ENCODE data around the gene STOX1. TPM values are rescaled to one million over a fixed set of nuclear protein-coding genes. Genes with fewer than 3 reads are reported as not detected.
"Not testable (repeated sequence)": the region's sequence is repeated elsewhere in the genome, so short reads cannot be mapped to it uniquely, and the experiment has no call there.

Gene STOX1
- total and polyA plus RNA-seq, 2 of the 8 experiments (the other 6 are each of a cell fraction or from before 2014, with no cell fraction given), result 0.92 to 2.6 TPM

DNA sequence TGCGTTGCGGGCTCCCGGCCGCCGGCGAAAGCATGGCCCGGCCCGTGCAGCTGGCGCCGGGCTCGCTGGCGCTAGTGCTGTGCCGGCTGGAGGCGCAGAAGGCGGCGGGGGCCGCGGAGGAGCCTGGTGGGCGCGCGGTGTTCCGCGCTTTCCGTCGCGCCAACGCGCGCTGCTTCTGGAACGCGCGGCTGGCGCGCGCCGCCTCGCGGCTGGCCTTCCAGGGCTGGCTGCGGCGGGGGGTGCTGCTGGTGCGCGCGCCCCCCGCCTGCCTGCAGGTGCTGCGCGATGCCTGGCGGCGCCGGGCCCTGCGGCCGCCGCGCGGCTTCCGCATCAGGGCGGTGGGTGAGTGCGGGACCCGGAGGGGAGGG lies 245 bp downstream of the STOX1 start:
- H3K79me2 ChIP-seq (ENCODE audit: control insufficient read depth in 1 of 2, insufficient read depth in 2 of 2, low read length in 2 of 2); H3K18ac ChIP-seq (ENCODE audit: extremely low read depth, low read length); H3K79me1 ChIP-seq (ENCODE audit: low read depth, low read length); H3K9me3 ChIP-seq (ENCODE audit: insufficient read depth in 2 of 2, low read depth in 1 of 2, low read length in 1 of 2); H4K20me1 ChIP-seq (replicated peaks in 1 of 2; ENCODE audit: control insufficient read depth in 1 of 2, insufficient read depth in 2 of 2, low read length in 2 of 2); H3K4me1 ChIP-seq (replicated peaks in 1 of 4; ENCODE audit: control insufficient read depth in 3 of 4, insufficient read depth in 4 of 4, low read length in 3 of 4); H4K91ac ChIP-seq (replicated peaks; ENCODE audit: insufficient read length, low read length); H2BK20ac ChIP-seq (ENCODE audit: low read length); H3K36me3 ChIP-seq (ENCODE audit: control insufficient read depth in 2 of 4, insufficient read depth in 4 of 4, low read length in 3 of 4); DNase-seq (ENCODE audit: low read depth in 1 of 2, low spot score in 2 of 2); H2BK15ac ChIP-seq (ENCODE audit: low read length); H2BK120ac ChIP-seq (replicated peaks; ENCODE audit: low read depth, low read length); H3K14ac ChIP-seq (ENCODE audit: insufficient read length); H3K23me2 ChIP-seq (ENCODE audit: low read depth, low read length); H2BK12ac ChIP-seq (ENCODE audit: low read depth, low read length); H3K23ac ChIP-seq (ENCODE audit: insufficient read length); H4K8ac ChIP-seq (ENCODE audit: extremely low read depth, insufficient read depth, low read length); H2AK5ac ChIP-seq (ENCODE audit: low read depth, low read length); H3K4ac ChIP-seq (replicated peaks; ENCODE audit: insufficient read length, low read depth, low read length); H3K56ac ChIP-seq (replicated peaks; ENCODE audit: insufficient read length, low read depth, low read length); H2BK5ac ChIP-seq (ENCODE audit: low read depth, low read length); H4K5ac ChIP-seq (ENCODE audit: insufficient read length, low read depth, low read length); FAIRE-seq; H3K27ac ChIP-seq (ENCODE audit: low read depth, low read length); H2AFZ ChIP-seq (ENCODE audit: low read length): not testable (repeated sequence)
- Histone ChIP-seq H3K27me3 (replicated peaks in 1 of 4; ENCODE audit: control insufficient read depth in 3 of 4, extremely low read depth in 1 of 4, insufficient read depth in 3 of 4, low read length in 3 of 4) (peaks cover 0 to 13% (median 12%) of the 10 kb centered on the region in 4 experiments; a peak in 5 of 7 replicates), H3K4me2 (ENCODE audit: insufficient read depth in 1 of 2, low read depth in 2 of 2, low read length in 2 of 2) (peak overlapping the region; percentile 90 to 98; a peak in 2 of 4 replicates), H3K9ac (replicated peaks in 1 of 4; ENCODE audit: extremely low read depth in 1 of 4, low read depth in 3 of 4, low read length in 3 of 4) (peak overlapping the region in 1 of 4 experiments; percentile 72; a peak in 2 of 7 replicates), H3K4me3 (ENCODE audit: extremely low read depth in 1 of 4, insufficient read depth in 2 of 4, low read depth in 3 of 4, low read length in 4 of 4) (peak overlapping the region; percentile 65 to 92 (median 72); a peak in 7 of 8 replicates)
- ChIA-PET POLR2A (ENCODE audit: partially characterized antibody) (interaction anchor here (0.6 to 1.6 kb wide), 17 partner anchors 8 to 988 kb away, joined by 3 to 10 read pairs (median 3); partner anchors contain the start of genes DDX21, DDX50, DNA2 and HNRNPH3), CTCF (ENCODE audit: partially characterized antibody) (interaction anchor here (0.6 to 1.5 kb wide), 8 partner anchors 9 to 675 kb away, joined by 3 to 6 read pairs (median 4); no protein-coding TSS in a partner anchor)
- TF ChIP-seq KDM4A (IDR thresholded peaks at IDR 0.05; ENCODE audit: low read depth, low read length, severe bottlenecking), result peak; percentile 44
- WGBS, 2 experiments (ENCODE audit: extremely low coverage in 1 of 2, insufficient coverage in 1 of 2, insufficient read length in 1 of 2, insufficient replicate concordance in 2 of 2, low coverage in 1 of 2, low lambda C conversion rate in 2 of 2, missing lambda C conversion rate in 1 of 2), result 0% methylated on average over 12 of the region's 58 CpGs; no CpG with 5 or more reads in 1 of the 2 experiments

Data from H1 (cell line).